Panc1 (cell line): ENCODE measurements around the gene UFSP2. TPM values are rescaled to one million over a fixed set of nuclear protein-coding genes. Genes with fewer than 3 reads are reported as not detected.

Source experiments
- ATAC-seq: fragments of 200-7000 bp; cut with Tn5 transposase; 2 replicates; pipeline ENCODE4 v1.9.1; 2020; ENCODE audit warnings: mild to moderate bottlenecking, moderate library complexity
- BruUV-seq: library from RNA; stranded (reverse); fragments of 400-500 nt; replicated peaks from 2 replicates; lab custom pipeline; 2021; lab: Mats Ljungman, UMichigan
- CTCF ChIA-PET: fragments of 300-600 bp; sonication (Branson Sonifier 250); formaldehyde crosslinking; loops from one replicate; lab custom pipeline; 2022; ENCODE audit warnings: antibody characterized with exemption; lab: Charles Lee
- POLR2A ChIA-PET: fragments of 300-600 bp; sonication (Branson Sonifier 250); formaldehyde crosslinking; loops from one replicate; lab custom pipeline; 2022; ENCODE audit warnings: antibody characterized with exemption; lab: Charles Lee
- DNase-seq: peaks from one replicate; pipeline ENCODE4 v3.0.0-alpha.2; 2010; ENCODE audit warnings: low read depth, low spot score
- H3K27ac ChIP-seq: 2 replicates; pipeline ENCODE4 v1.5.1; 2011; ENCODE audit warnings: mild to moderate bottlenecking, low read length, inconsistent platforms
- H3K27me3 ChIP-seq: fragments of 200-500 bp; sonication (Bioruptor generic); 2 replicates; pipeline ENCODE4 v1.6.0; 2014; ENCODE audit warnings: low read length, inconsistent platforms; ENCODE audit not compliant: control insufficient read depth, insufficient read depth
- H3K36me3 ChIP-seq: fragments of 200-500 bp; sonication (Bioruptor generic); 2 replicates; pipeline ENCODE4 v1.5.1; 2014; ENCODE audit warnings: inconsistent platforms, mild to moderate bottlenecking, low read length, moderate library complexity; ENCODE audit not compliant: control insufficient read depth, insufficient read depth
- H3K4me1 ChIP-seq: 2 replicates; pipeline ENCODE4 v1.5.1; 2011; ENCODE audit warnings: inconsistent platforms, mild to moderate bottlenecking, low read length, moderate library complexity; ENCODE audit not compliant: control insufficient read depth, insufficient read depth
- H3K4me3 ChIP-seq, 2 experiments: 2 replicates each; pipeline ENCODE4 v1.5.1; 2011 to 2012; ENCODE audit warnings: low read depth in 2 of 2, low read length in 2 of 2, mild to moderate bottlenecking in 2 of 2, inconsistent platforms in 1 of 2, moderate library complexity in 1 of 2
- H3K9me3 ChIP-seq: fragments of 200-500 bp; sonication (Bioruptor generic); 2 replicates; pipeline ENCODE4 v1.5.1; 2014; ENCODE audit warnings: low read depth, mild to moderate bottlenecking, inconsistent platforms, low read length, moderate library complexity; ENCODE audit not compliant: control insufficient read depth, insufficient read depth
- CTCF ChIP-seq: fragments of 450-650 bp; IDR thresholded peaks from 2 replicates; pipeline ENCODE4 v1.5.1; 2017; ENCODE audit warnings: mild to moderate bottlenecking
- POLR2AphosphoS5 ChIP-seq: IDR thresholded peaks from 2 replicates; pipeline ENCODE4 v1.6.1; 2012; ENCODE audit warnings: mild to moderate bottlenecking, low read depth, low read length, moderate library complexity
- REST ChIP-seq, 2 experiments: IDR thresholded peaks; 2 replicates each; pipeline ENCODE4 v1.6.1; 2011 to 2012; ENCODE audit warnings: low read depth in 2 of 2, control low read depth in 1 of 2, low read length in 1 of 2, mild to moderate bottlenecking in 1 of 2, moderate library complexity in 1 of 2; ENCODE audit not compliant: insufficient read depth in 1 of 2
- SIN3A ChIP-seq: IDR thresholded peaks from 2 replicates; pipeline ENCODE4 v1.6.1; 2012; ENCODE audit warnings: low read depth, mild to moderate bottlenecking, low read length, moderate library complexity, borderline replicate concordance; ENCODE audit not compliant: insufficient read depth
- TCF7L2 ChIP-seq: IDR thresholded peaks from 2 replicates; pipeline ENCODE4 v1.6.1; 2011; ENCODE audit warnings: mild to moderate bottlenecking, low read depth, low read length, inconsistent platforms
- in situ Hi-C: cut with HindIII; loops from 2 replicates; pipeline ENCODE4 v1.10.0; 2016; ENCODE audit warnings: low sequenced_read_pairs, low pct_unique_long_range_greater_than_20kb
- intact Hi-C: fragments of 100-400 bp; cut with micrococcal nuclease; formaldehyde crosslinking; loops from one replicate; pipeline ENCODE4 v1.10.0; 2022; ENCODE audit not compliant: unreplicated experiment
- total RNA-seq: library from RNA; stranded (reverse); gene quantifications from one replicate; pipeline ENCODE4 v1.2.1, GENCODE V29; 2021; ENCODE audit not compliant: unreplicated experiment

Gene UFSP2
- total RNA-seq, 1 experiment from 2014 or later, result 17.0 TPM

- TF ChIP-seq TCF7L2 (no peak), REST (IDR thresholded peaks at IDR 0.05; ENCODE audit: insufficient read depth in 1 of 2, low read depth in 2 of 2, low read length in 1 of 2) (no peak), POLR2AphosphoS5 (no peak), CTCF (no peak), SIN3A (no peak)
- CTCF ChIA-PET, result no interaction called here
- no TSS peak for BruUV-seq
- no peaks in the 10 kb centered on the region for H3K4me1 ChIP-seq
- in situ Hi-C loops (no loop called here), intact Hi-C loops (no loop called here)
- no peaks in the 10 kb centered on the region; the same call in 1 of the 2 replicates for H3K36me3 ChIP-seq
- H3K4me3 ChIP-seq, result no peak overlapping the region
- POLR2A ChIA-PET, result no interaction called here
- no peaks in the 10 kb centered on the region for H3K9me3 ChIP-seq
- no peaks in the 10 kb centered on the region for H3K27me3 ChIP-seq
- no peak overlapping the region for H3K27ac ChIP-seq
- no peak for ATAC-seq
- no peak for DNase-seq
Observed at GRCh38 chr4:185416955-185417354, 8.8 kb downstream of the UFSP2 start.

- CTCF ChIA-PET, result no interaction called here
- POLR2A ChIA-PET, result no interaction called here
- H3K4me3 ChIP-seq, result no peak overlapping the region
- in situ Hi-C loops (no loop called here), intact Hi-C loops (no loop called here)
- TF ChIP-seq TCF7L2, result no peak
- TF ChIP-seq CTCF, result no peak
- TF ChIP-seq REST (IDR thresholded peaks at IDR 0.05; ENCODE audit: insufficient read depth in 1 of 2, low read depth in 2 of 2, low read length in 1 of 2), result no peak
- no peak for TF ChIP-seq SIN3A
- TF ChIP-seq POLR2AphosphoS5, result no peak
- DNase-seq (no peak), ATAC-seq (no peak)
- BruUV-seq, result no TSS peak
- H3K9me3 ChIP-seq, result no peaks in the 10 kb centered on the region
- no peaks in the 10 kb centered on the region; the same call in 1 of the 2 replicates for H3K36me3 ChIP-seq
- H3K27me3 ChIP-seq, result no peaks in the 10 kb centered on the region
- H3K27ac ChIP-seq, result no peak overlapping the region
- H3K4me1 ChIP-seq, result no peaks in the 10 kb centered on the region
Observed at GRCh38 chr4:185412412-185412811, 13.4 kb downstream of the UFSP2 start.
